ENCODE data around the gene GPC1.

GPC1 gene

DNA sequence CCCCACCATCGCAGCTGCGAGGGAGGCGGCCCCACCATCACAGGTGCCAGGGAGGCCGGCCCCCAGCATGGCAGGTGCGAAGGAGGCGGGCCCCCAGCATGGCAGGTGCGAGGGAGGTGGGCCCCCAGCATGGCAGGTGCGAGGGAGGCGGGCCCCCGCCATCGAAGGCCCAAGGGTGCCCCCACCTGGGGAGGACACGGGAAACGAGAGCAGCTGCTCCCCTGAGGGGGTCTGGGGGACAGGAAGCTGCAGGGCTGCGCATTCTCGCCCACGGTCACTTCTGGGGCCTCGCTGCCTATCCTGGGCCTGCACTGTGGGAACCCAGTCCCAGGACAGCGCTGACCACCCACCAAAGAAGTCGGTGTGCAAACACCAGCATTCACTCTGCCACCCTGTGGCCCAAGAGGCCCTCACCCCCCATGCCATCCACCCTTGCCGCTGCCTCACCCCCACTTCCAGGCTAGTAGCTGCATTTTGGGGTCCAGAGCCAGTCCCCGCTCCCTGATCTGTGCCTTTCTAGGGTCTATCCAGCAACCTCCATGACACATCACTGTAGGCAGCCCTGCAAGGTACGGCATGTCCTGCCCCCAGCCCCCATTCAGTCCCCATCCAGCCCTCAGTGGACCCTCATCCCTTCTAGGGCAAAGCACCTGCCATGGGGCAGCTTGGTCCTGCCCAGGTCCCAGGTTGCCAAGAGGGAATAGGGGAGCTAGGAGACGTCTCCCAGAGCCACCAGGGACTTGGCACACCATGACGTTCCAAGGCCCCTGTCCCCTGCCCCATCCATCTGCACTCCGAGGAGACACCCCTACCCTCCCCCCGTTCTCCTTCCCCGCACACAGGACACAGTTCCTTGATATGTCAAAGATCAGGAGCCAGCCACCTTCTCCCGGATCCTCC, 24.0 kb upstream of the GPC1 start:
- no peak for DNase-seq

DNA sequence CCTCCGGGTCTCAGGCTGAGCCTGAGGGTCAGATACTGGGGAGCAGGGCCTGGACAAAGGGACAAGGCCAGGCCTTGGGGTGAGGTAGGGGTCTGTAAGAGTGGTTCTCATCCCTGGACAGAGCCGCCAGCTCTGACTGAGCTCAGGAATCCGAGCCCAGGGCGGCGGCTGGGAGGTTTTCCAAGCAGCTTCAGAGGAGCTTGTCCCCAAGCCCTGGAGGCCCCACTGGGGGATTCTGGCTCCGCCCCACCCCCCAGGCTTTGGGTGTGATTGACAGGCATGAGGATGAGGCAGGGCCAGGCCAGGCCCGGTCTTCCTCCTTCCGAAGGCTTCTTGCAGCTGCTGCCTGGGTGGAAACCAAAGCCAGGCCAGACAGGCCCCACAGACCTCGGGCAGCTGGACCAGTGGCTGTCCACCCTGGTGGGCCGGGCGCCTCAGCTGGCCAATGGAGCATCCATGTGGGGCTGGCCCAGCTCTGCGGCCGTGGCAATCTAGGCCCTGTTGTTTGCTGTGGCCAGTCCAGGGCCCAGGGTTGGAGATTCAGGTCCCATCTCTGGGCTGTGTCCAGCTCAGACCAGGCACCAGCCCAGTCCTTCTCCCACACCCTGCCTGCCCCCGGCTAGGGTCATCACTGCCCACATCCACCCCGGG, 23.1 kb upstream of the GPC1 start:
- no peak for DNase-seq

DNA sequence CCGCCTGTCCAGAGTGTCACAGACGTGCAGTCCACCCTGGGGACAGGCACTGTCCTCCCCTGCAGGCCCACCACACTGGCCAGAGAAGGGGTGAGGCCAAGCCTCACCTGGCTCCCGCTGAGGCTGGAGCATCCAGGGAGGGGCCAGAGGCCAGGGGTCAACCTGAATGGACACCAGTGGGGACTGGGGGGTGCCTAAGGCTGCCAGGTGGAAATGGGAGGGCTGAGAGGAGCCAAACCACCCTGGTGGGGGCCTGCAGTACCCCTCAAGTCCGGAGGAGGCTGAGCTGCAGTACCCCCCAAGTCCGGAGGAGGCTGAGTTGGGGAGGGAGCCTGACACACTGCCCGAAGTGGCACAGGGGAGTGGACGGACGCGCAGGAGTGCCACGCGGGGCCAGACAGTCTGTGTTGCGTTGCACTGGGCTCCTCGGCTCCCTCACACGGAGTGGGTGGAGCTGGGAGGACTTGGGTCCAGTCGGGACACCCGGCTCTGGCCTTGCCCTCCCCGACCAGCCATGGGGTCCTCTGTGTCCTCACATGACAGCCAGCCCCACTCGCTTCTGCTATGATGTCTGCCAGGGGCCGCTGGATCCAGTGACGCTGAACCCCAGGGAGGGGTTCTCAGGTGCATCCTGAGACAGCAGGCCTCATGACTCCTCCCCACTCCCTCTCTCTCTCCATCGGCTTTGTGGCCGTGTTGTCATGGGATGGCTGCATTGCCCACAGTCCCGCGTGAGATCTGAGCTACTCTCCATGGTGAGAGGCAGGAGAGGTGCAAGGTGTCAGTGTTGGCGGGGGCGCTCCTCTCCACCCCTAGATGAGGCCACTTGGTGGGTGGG, 22.3 kb upstream of the GPC1 start:
- no peak for DNase-seq

DNA sequence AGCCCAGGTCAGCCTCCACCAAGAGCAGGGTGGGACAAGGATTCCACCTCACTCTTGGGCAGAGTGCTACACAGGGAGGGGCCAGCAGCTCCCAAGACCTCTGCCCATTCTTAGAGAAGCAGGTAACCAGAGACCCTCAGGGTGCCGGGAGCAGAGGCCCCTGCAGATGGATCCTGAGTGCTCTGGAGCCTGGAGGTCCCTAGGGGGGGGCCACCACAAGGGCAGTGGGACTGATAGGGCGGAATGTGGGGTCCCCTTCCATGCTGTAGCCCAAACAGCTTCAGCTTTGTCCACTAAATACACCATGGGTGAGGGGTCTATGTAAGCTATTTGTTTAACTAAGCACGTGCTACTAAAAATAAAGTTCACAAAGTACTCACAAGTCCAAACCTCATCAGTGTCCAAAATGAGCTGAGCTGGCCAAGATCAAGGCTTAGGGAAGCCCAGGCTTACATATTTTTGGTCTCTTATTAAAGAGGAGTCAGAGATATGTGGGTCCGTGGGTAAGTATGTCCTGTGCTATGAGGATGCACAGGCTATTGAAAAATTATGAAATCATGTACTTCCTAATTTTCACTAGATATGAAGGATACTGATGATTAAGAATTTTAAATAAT, 21.5 kb upstream of the GPC1 start:
- DNase-seq, result no peak

DNA sequence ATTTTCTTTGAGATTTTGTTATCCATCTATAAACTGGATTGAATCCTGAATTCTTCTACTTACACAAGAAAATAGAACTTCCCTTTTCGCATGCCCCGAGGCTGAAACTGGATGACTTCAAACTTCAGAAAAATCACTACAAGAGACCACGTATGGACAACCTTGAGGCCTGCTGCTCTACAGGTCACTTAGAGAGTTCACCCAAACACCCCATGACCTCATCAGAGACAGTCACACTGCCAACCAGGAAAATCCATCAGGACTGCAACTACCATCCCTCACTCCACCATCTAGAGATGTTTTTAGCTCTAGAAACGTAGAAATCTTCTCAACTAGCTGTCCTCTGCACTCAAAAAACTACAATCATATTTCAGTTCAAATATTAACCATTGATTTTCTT, 18.6 kb upstream of the GPC1 start:
- no peak for DNase-seq

DNA sequence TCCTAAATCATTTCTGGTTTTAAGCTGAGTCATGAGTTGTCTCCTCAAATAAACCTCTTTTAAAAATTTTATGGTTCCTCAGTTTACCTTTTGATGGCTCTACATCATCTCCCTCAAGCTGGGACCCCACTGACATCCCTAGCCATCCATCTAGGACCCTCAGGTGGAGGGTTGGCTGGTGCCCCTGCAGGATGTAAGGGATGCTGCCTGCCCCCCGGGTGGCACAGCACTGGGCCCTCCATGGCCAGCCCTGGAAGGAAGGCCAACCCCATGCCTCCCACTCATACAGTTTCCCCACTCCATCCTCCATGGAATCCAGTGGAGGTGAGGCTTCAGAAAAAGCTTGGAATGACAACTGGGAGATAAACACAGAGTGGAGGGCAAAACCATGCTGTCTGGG, 17.2 kb upstream of the GPC1 start:
- no peak for DNase-seq

DNA sequence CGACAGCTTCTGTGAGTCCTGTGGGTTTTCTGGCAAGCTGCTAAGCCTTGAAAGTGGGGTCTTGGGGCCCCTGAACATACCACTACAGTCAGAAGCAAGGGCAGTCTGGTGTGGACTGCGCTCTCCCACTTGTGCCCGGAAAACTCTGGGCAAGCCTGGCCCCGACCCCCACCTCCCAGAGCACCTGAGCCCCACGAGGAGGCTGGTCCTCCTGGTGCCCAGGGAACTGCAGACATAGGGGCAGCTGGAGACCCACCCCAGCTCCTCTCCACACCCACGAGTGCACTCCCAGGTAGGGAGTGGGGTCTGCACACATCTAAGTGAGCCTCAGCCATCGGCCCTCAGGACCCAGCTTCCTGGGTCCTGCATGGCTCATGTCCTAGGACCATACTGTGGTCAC, 16.2 kb upstream of the GPC1 start:
- no peak for DNase-seq

DNA sequence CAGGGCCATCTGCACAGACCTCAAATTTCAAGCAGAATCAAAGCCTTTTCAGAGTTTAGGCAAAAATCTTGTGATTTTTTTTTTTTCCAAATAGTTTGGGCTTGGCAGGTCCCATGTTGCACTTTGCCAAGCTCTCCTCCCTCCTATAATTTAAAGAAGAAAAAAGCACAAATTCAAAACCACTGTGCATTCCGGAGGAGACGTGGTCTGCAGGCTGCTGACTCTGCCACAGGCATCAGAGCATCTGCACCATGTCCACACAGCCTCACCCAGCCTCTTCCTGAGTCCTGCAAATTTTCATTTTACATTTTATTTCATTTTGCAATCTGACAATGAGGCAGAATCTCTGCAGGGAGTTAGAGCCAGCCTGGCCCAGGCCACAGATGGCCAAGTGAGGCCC, 15.7 kb upstream of the GPC1 start:
- DNase-seq, result no peak

DNA sequence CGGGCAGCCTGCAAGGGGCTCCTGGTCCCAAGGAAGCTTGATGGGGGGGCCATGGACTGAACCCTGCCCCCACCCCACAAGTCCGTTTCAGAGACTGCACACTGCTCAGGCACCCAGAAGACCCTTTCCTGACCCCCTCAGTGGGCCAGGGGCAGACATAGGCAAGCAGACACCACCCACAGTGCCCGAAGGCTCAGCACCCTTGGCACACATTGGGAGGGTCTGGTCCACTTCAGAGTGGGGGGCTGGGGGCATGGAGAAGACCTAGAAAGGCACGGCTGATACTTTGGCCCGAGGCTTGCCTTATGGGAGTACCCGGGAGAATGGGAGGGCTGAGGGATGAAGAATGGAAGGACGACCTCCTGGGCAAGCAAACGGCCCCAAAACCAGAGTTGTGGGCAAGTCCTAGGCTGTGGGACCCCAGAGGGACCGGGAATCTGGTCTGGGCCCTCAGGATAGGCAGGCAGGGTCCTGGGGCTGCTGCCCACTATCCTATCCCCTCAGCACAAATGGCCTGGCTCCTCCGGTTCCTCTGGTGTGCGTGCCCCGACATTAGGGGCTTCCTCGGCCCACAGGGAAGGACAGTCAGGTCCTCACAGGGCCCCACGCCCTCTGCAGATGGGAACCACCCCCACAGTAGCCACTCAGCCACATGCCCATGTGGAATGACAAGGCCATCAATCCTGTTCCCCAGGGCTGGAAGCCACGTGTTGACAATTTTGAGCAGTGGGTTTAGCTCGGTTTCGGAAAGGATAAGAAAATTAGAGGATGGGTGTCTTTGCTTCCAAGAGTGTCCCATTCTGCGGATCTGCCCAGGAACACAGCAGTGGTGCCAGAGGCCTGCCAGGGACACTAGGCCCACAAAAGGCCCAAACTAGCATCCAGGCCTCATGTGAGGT, 15.0 kb upstream of the GPC1 start:
- DNase-seq, result no peak

DNA sequence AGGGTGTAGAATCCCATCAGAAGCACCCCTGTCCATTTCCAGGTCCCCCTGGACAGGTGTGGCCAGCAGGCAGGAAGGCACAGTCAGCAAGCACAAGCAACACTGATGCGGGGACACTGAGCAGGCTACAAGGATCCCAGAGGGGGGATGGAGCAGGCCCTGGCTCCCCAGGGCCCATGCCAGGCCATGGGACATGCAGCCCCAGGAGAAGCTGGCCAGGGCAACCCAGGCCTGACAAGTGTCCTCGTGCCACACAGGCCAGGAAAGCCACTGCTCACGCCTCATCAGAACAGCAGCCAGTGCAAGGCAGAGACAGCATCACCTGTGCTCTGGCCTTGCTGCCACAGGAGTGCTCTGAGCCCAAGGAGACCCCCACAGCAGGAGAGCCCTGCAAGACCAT, 14.1 kb upstream of the GPC1 start:
- DNase-seq, result no peak

DNA sequence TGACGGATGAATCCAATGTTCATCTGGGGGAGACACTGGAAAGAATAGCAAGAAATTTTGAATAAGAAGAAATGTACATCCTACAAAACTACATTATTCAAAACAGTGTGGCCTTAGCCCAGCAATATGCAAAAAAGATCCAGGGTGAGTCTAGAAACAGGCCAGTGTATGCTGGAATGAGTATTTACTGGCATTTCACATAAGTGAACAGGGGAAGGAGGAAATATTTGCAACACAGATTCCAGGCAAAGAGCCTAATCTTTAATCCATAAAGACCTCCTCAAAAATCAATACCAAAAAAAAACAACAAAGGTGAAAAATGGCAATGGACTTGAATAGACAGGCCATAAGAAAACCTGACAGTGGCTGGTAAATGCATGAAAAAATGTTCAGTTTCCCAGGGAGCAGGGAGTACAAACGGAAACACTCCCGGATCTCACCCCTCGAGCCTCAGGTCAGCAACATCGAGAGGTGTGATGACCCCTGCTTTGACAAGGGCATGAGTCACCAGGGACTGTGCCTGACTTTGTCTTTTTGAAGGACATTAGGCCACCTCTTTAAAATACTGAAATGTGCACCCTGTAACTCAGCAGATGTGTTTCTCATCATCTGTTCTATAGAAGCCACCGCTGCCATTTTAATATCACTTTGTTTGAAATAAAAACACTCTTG, 12.7 kb upstream of the GPC1 start:
- no peak for DNase-seq

DNA sequence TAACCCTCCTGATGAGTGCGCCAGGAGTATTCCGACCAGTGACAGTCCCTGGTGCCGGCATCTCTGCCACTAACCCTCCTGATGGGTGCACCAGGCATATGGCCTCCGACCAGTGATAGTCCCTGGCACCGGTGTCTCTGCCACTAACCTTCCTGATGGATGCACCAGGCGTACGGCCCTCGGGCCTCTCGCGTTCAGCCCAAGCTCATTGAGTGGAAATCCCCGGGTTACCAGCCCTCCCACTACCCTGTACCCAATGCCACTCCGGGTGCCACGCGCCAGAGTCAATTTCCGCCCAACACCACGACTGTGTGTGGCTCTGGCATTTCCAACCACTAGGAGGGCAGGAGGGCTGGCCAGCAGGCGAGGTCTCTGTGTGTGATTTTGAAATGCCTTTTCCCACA, 11.7 kb upstream of the GPC1 start:
- no peak for DNase-seq

DNA sequence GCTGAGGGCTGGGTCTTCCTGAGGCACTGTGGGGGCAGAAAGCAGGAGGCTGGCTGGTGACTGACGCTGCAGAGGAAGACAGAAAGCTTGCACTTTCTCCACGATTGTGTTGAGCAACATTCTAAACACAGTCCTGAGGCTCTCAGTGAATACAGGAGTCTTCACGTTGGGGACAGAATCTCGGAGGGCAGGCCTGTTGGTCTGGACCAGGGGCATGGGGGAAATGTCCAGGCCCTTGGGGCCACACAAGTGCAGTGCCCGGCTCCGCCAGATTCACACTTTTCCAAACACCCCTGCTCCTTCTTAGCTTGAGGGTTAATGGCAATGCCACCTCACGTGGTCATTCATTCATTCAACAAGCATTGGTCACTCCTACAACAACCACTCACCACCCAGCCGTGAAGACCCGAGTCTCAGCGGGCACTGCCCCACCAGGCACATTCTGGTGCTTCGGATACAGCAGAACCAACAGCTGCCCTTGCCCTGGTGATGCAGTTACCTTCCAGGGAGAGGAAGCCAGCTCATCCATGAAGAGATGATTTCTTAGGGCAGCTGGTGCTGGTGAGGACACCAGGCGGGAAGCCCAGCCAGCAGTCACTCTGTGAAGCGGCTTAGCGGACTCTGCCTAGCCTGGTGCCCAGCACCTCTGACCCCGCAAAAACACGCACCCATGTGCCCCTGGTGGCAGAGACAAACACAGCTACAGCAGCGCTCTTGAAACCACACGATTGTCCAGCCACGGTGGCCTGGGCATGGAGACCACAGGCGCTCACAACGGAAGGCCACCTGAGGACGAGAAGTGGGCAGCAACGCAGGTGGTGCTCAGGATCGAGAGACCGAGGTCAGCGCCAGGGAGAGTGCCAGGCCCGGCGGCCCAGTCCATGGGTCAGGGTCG, 10.9 kb upstream of the GPC1 start:
- no peak for DNase-seq

DNA sequence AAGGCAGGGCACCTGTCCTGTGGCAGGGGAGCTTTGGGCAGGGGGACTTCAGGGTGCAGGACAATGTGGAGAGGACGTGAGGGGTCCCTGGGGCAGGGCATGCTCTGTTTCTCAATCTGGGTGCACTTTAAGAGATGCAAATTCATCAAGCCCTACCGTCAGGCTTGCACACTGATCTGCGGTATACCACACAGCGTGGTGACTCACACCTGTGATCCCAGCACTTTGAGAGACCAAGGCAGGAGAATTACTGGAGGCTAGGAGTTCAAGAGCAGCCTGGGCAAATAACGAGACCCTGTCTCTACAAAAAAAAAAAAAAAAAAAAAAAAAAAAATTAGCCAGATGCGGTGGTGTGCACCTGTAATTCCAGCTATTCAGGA, 10.2 kb upstream of the GPC1 start:
- DNase-seq, result no peak

DNA sequence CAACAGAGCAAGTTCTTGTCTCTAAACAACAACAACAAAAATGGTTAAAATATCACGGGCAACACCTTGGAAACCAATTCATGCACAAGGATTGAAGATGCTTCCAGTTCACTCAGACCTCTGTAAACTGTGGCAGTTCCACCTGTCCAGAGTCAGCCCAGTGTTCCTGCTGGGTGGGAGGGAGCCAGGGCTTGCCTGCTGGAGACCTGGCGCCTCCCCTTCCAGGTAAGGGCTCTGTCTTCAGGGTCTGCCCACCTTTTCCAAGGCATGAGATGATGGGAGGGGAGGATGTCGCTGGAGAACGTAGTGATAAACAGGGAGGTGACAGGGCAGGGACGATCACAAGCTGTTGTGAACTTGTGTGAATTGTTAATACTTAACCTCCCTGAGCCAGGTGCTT, 9.8 kb upstream of the GPC1 start:
- no peak for DNase-seq

DNA sequence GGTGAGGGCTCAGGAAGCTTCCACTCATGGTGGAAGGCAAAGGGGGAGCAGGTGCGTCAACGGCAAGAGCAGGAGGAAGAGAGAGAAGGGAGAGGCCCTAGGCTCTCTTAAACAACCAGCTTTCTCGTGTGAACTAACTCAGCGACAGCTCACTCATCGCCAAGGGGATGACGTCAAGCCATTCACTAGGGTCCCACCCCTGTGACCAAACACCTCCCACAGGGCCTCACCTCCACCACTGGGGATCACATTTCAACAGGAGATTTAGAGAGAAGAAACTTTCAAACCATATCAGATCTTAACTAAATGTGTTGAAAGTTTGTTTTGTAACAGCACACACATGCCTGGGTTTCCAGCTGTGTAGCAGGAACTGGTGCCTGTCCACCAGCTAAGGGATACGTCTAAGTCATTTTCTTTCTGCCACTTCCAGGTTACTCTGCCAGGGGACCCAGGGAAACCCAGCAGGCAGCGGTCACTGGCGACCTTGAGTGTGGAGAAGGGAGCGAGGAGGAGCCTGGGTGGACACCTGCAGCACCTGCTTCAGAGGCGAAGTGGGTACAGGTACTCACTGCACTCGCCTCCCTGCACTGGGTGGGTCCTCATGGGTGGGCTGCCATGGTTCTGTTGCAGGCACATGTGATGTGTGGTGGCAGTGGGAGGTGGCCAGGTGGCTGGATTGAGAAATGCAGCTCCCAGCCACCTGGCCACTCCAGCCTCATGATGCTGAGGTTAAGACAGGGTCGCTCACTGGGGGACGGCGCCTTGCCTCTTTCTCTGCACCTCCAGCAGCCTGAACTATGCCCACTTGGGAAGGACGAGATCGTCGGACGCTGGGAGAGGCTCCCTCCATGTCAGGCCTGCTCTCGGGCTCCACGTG, 8.4 kb upstream of the GPC1 start:
- DNase-seq, result no peak

DNA sequence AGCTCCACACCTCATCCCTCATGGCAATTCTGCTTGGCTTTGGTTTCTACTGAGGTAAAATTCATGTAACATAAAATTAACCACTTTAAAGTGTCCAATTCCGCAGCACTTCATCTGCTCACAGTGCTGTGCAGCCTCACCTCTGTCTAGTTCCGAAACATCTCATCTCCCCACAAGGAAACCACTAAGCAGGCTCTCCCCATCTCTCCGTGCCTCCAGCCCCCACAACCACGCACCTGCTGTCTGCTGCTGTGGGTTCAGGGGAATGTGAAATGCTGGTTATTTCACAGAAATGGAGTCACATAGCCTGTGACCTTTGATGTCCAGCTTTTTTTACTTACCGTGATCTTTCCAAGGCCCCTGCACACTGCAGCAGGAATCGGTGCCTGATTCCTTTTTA, 7.7 kb upstream of the GPC1 start:
- DNase-seq, result no peak

DNA sequence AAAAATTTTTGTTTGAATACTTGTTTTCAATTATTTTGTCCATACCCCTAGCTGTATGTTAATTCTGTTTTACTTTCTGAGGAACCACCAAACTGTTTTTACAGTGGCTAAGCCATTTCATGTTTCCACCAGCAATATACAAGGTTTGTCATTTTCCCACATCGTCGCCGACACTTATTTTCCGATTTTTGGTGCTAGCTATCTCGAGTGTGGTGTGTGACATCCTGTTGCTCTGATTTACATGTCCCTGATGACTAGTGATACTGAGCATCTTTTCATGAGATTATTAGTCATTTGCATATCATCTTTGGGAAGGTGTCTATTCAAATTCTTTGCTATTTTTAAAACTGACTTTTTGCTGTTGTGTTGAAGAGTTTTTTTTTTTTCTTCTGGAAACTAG, 7.2 kb upstream of the GPC1 start:
- no peak for DNase-seq

Measured in hypothalamus (tissue), 51 donors.